Transverse colon (tissue), 4 donors: ENCODE results near the gene NAT10. TPM values are rescaled to one million over a fixed set of nuclear protein-coding genes. Genes with fewer than 3 reads are reported as not detected.

ENCODE experiments used
- DNase-seq: peaks from one replicate; pipeline ENCODE4 v3.0.0-alpha.2; 2019
- H3K27ac ChIP-seq, 4 donors: fragments of 200-600 bp; sonication (generic); 2 replicates each; pipeline ENCODE4 v1.5.1; 2016 to 2018; ENCODE audit warnings: inconsistent platforms in 4 of 4
- H3K27me3 ChIP-seq: fragments of 200-600 bp; sonication (generic); 2 replicates; pipeline ENCODE4 v1.5.1; 2017; ENCODE audit warnings: inconsistent platforms
- H3K36me3 ChIP-seq, 4 donors: fragments of 200-600 bp; sonication (generic); 2 replicates each; pipeline ENCODE4 v1.5.1; 2017 to 2019; ENCODE audit warnings: inconsistent platforms in 4 of 4
- H3K4me1 ChIP-seq, 4 donors: fragments of 200-600 bp; sonication (generic); 2 replicates each; pipeline ENCODE4 v1.5.1; 2017 to 2020; ENCODE audit warnings: inconsistent platforms in 4 of 4
- H3K4me3 ChIP-seq, 4 donors: fragments of 200-600 bp; sonication (generic); 1 replicate in 1 of 4; 2 replicates in 3 of 4; pipeline versions ENCODE4 v1.5.1 to v1.6.1; 2017 to 2019; ENCODE audit warnings: inconsistent platforms in 4 of 4
- H3K9me3 ChIP-seq, 2 donors: fragments of 200-600 bp; sonication (generic); 2 replicates each; pipeline ENCODE4 v1.5.1; 2017 to 2019; ENCODE audit warnings: inconsistent platforms in 2 of 2
- EP300 ChIP-seq: sonication (generic); formaldehyde crosslinking; IDR thresholded peaks from one replicate; pipeline ENCODE4 v1.6.1; 2017; ENCODE audit warnings: antibody characterized with exemption, low read depth
- POLR2A ChIP-seq: fragments of 450-650 bp; IDR thresholded peaks from one replicate; pipeline ENCODE4 v1.6.1; 2016; ENCODE audit warnings: antibody characterized with exemption, mild to moderate bottlenecking, moderate library complexity
- POLR2AphosphoS5 ChIP-seq, 3 donors: sonication (generic); formaldehyde crosslinking; IDR thresholded peaks; one replicate each; pipeline ENCODE4 v1.6.1; 2016; ENCODE audit warnings: antibody characterized with exemption in 3 of 3
- WGBS, 2 donors: methylation state at CpG; one replicate each; pipeline ENCODE4 v1.1.5; 2018; ENCODE audit warnings: low coverage in 1 of 2; 5-methylcytosine and 5-hydroxymethylcytosine counted together
- in situ Hi-C, 4 donors: fragments of 200-750 bp; cut with MboI; loops; one replicate each; pipeline versions ENCODE4 v1.15.0 to v1.15.1; 2017; ENCODE audit warnings: low sequenced_read_pairs in 3 of 4, low pct_ligation_motif_present in 1 of 4, low pct_unique_long_range_greater_than_20kb in 1 of 4
- intact Hi-C: fragments of 100-400 bp; cut with DNase I; formaldehyde crosslinking; loops from one replicate; pipeline ENCODE4 v1.15.1; 2023; ENCODE audit warnings: low total_unique reads
- total RNA-seq, 4 donors: library from RNA; depleted of rRNA; stranded (reverse); fragments of >200 nt; gene quantifications; one replicate each; pipeline ENCODE4 v1.1.0, GENCODE V29; 2016
- TF ChIP-seq, protein P1 (sequence below), 5 experiments: fragments of 200-600 bp in 3 of 5; fragments of 450-650 bp in 2 of 5; sonication (generic) in 3 of 5; IDR thresholded peaks; 1 replicate in 2 of 5; 2 replicates in 3 of 5; pipeline ENCODE4 v1.5.1; 2016 to 2017; ENCODE audit warnings: antibody characterized with exemption in 5 of 5, inconsistent platforms in 3 of 5, mild to moderate bottlenecking in 2 of 5, moderate library complexity in 1 of 5

The NAT10 gene
- total RNA-seq, 4 donors from 2014 or later: 16.0 to 40.6 (median 26.9) TPM

GRCh38 chr11:34158661-34159060 is 53.2 kb downstream of the NAT10 start:
- no peaks in the 10 kb centered on the region for H3K9me3 ChIP-seq
- H3K4me3 ChIP-seq: no peak overlapping the region
- H3K4me1 ChIP-seq: peaks cover 0 to 16% (median 0%) of the 10 kb centered on the region in 4 donors
- no peak for TF ChIP-seq POLR2AphosphoS5 (IDR thresholded peaks at IDR 0.05)
- TF ChIP-seq, protein P1, sequence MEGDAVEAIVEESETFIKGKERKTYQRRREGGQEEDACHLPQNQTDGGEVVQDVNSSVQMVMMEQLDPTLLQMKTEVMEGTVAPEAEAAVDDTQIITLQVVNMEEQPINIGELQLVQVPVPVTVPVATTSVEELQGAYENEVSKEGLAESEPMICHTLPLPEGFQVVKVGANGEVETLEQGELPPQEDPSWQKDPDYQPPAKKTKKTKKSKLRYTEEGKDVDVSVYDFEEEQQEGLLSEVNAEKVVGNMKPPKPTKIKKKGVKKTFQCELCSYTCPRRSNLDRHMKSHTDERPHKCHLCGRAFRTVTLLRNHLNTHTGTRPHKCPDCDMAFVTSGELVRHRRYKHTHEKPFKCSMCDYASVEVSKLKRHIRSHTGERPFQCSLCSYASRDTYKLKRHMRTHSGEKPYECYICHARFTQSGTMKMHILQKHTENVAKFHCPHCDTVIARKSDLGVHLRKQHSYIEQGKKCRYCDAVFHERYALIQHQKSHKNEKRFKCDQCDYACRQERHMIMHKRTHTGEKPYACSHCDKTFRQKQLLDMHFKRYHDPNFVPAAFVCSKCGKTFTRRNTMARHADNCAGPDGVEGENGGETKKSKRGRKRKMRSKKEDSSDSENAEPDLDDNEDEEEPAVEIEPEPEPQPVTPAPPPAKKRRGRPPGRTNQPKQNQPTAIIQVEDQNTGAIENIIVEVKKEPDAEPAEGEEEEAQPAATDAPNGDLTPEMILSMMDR (IDR thresholded peaks at IDR 0.05): no peak
- no peak for TF ChIP-seq POLR2A
- TF ChIP-seq EP300: no peak
- DNase-seq: no peak
- 70% methylated on average over 6 of the region's 6 CpGs; no CpG with 5 or more reads in 1 of the 2 donors for WGBS, 2 donors
- intact Hi-C loops (no loop called here), in situ Hi-C loops (loop anchor here in 3 of 4 donors (25.0 kb wide), 1 partner anchor 329 kb away; no protein-coding TSS in a partner anchor)
- no peak overlapping the region for H3K27ac ChIP-seq
- H3K36me3 ChIP-seq: no peaks in the 10 kb centered on the region
- no peaks in the 10 kb centered on the region for H3K27me3 ChIP-seq

DNA sequence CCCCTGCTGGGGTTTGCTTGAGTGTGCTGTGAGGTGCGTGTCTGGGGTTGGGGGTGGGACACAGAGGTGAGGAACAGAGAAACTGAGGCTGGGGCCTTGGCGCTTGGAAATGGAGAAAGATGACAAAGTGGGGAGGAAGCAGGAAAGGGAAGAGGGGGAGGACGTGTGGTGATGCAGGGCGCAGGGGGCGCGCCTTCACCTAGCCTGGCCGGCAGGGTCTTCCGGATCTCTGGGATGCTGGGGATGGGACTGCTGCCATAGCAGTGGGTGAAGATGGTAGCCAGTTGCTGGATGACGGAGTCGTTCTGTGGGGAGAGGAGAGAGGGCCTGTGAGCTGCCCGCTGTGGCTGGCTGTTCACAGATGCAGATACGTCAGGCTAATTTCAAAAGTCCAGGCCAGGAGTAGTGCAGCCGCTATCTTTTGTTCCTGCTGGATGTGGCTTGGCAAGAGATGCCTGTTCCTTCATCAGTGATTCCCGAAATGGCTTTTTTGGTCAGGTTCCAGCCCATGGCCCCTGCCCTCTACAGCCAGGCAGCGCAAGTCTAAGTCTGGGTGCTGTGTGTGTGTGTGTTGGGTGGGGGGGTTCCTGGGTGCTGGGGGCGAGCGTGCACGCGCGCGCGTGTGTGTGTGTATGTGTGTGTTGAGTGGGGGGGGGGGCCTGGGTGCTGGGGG is 54.8 kb downstream of the NAT10 start:
- H3K27me3 ChIP-seq: no peaks in the 10 kb centered on the region
- intact Hi-C loops (no loop called here), in situ Hi-C loops (loop anchor here in 3 of 4 donors (25.0 kb wide), 1 partner anchor 327 kb away; no protein-coding TSS in a partner anchor)
- H3K9me3 ChIP-seq: no peaks in the 10 kb centered on the region
- peaks cover 0 to 7% (median 0%) of the 10 kb centered on the region in 4 donors for H3K4me1 ChIP-seq
- TF ChIP-seq, protein P1 (IDR thresholded peaks at IDR 0.05): no peak
- no peak for TF ChIP-seq EP300
- no peak for TF ChIP-seq POLR2AphosphoS5 (IDR thresholded peaks at IDR 0.05)
- TF ChIP-seq POLR2A: no peak
- H3K4me3 ChIP-seq: no peak overlapping the region
- H3K36me3 ChIP-seq: no peaks in the 10 kb centered on the region
- H3K27ac ChIP-seq: no peak overlapping the region
- no peak for DNase-seq
- 88 to 93% methylated on average over 2 to 22 of the region's 22 CpGs for WGBS, 2 donors

GRCh38 chr11:34160791-34161190 is 55.4 kb downstream of the NAT10 start:
- H3K27ac ChIP-seq: no peak overlapping the region
- no peaks in the 10 kb centered on the region for H3K9me3 ChIP-seq
- intact Hi-C loops (no loop called here), in situ Hi-C loops (loop anchor here in 3 of 4 donors (25.0 kb wide), 1 partner anchor 327 kb away; no protein-coding TSS in a partner anchor)
- no peak for DNase-seq
- WGBS, 2 donors: 79 to 100% methylated on average over 3 to 17 of the region's 18 CpGs
- H3K4me3 ChIP-seq: no peak overlapping the region
- H3K4me1 ChIP-seq: peaks cover 0 to 2% (median 0%) of the 10 kb centered on the region in 4 donors
- H3K36me3 ChIP-seq: no peaks in the 10 kb centered on the region
- no peak for TF ChIP-seq POLR2A
- TF ChIP-seq POLR2AphosphoS5 (IDR thresholded peaks at IDR 0.05): no peak
- no peak for TF ChIP-seq EP300
- TF ChIP-seq, protein P1 (IDR thresholded peaks at IDR 0.05): no peak
- H3K27me3 ChIP-seq: no peaks in the 10 kb centered on the region

DNA sequence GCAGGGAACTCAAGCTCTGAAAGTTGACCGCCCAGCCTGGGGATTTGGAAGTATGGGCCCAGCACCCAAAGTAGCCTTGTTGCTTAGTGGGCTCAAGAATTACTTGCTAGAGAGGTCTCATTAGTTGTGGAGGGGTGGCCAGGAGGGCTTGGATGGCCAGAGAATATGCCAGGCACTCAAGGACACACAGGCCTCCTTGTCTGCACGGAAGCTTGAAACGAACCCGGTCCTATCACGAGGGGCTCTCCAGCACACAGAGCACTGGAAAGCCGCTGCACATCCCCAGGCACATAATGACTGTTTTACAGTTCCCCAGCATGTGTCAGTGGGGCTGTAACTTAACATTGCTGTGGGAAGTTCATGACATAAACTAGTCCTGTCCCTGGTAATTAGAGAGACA is 55.9 kb downstream of the NAT10 start:
- TF ChIP-seq, protein P1 (IDR thresholded peaks at IDR 0.05): no peak
- no peak for TF ChIP-seq POLR2AphosphoS5 (IDR thresholded peaks at IDR 0.05)
- Histone ChIP-seq H3K27ac (no peak overlapping the region), H3K4me1 (no peaks in the 10 kb centered on the region), H3K4me3 (no peak overlapping the region), H3K9me3 (no peaks in the 10 kb centered on the region), H3K36me3 (no peaks in the 10 kb centered on the region), H3K27me3 (no peaks in the 10 kb centered on the region)
- 86 to 100% methylated on average over 1 to 6 of the region's 6 CpGs for WGBS, 2 donors
- intact Hi-C loops: no loop called here
- in situ Hi-C loops: loop anchor here in 3 of 4 donors (25.0 kb wide), 1 partner anchor 326 kb away; no protein-coding TSS in a partner anchor
- no peak for DNase-seq
